Activated CD4-positive, alpha-beta T cell treated with anti-CD3 and anti-CD28 coated beads for 48 hours (primary cell): Measurements from ENCODE around the gene NHSL2.
"Not testable (repeated sequence)": the region's sequence is repeated elsewhere in the genome, so short reads cannot be mapped to it uniquely, and the experiment has no call there.

ENCODE experiments used
- DNase-seq: peaks from one replicate; pipeline ENCODE4 v3.0.0-alpha.2; 2020

The NHSL2 gene

DNA sequence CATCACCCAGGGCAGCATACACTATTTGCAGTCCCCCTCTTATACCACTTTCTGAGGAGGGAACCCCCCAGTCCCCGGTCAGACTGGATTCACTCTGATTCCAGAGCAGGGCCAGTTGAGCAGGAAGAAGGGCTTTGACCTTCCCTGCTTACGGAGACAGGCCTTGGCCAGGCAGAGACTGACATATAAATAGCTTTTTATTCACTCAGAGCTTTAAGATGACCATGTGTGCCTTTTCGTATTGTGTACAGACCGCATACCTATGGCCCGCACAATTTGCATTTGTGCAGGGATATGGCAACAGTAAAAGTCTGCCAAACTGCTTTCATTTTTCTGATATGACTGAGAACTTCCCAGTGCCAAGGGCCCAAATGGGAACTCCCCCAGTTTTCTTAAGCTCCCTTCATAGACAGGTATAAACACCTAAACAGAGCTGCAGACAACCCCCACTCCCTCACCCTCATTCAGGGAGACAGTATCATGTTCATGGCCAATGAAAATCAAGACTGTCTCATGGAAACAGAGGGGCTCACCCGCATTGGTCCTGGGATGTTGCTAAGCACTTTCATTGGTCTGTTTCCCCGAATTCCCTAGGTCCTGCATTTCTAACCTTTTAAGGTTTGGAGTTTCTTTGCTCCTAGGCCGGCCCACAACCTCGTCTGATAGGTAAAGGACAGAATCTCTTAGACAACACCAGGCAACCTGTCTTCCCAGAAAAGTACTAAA is 135.1 kb downstream of the NHSL2 start:
- no peak for DNase-seq

DNA sequence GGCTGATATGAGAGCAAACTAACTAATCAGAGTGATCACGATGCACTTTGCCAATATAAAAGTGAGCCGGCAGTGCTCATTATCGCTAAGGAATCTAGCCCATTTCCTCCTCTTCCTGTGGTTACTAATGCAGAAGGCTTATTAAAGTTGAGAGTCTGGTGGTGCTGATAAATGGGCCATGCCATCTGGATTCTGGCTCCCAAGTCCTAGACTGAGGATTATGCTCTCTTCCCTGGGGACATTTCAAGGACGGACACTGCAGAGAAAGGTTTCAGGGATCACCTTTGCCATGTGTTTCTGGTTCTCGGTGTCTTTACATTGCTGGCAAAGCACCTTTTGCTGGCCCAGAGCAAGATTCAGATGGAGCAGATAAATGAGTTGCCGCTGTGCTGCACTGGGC is 135.8 kb downstream of the NHSL2 start:
- no peak for DNase-seq

DNA sequence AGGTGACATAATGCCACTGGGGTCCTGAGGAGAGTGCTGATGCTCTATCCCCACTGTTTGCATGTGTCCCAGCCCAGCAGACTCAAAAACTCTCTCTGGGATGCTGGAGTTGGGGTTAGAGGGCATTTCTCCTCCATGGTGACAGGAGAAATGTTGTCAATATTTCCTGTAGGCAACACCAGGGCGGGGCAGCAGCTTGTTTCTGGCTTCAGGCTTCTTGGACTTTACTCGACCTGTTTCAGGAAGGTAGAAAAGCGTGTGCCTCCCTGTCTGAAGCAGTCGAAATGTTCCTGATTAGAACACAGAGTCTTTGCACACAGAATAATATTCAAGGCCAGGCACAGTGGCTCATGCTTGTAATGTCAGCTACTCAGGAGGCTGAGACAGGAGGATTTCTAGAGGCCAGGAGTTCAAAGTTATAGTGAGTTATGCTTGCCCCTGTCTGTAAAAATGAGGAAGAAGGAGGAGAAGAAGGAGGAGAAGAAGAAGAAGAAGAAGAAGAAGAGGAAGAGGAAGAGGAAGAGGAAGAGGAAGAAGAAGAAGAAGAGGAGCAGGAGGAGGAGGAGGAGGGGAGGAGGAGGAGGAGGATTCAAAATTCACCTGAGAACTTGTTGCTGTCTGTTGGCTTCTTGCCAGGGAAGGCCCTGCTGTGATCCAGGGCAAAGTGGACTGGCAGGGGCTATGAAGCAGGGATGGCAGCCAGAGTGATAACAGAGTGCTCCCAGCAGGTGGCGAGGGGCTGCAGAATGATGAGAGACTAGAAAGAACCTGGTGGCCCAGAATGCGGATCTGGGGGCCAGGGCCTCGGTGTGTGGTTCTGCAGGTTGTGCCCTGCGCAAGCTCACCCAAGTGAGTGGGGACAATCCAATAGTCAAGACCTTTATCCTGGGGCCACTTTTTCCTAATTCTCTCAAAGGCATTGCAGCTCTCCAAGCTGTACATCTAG is 138.1 kb downstream of the NHSL2 start:
- no peak for DNase-seq

DNA sequence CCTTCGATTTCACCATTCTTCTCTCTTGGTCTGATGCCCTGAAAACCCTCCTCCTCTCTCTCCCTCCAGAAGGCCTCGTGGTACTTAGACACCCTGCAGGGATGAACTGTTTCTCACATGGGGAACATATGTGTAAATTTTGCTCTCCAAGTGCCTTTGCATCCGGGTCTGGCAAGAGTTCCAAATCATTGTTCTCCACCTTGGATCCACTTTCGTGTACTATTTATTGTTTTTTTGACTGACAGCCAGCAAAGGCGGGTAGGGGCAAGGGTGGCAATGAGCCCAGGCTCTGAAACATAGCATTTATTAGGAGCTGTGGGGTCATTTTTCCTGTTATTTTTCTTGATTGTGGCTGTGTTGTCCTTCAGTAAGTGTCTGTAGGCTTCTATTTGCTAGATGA is 139.4 kb downstream of the NHSL2 start:
- DNase-seq = no peak

DNA sequence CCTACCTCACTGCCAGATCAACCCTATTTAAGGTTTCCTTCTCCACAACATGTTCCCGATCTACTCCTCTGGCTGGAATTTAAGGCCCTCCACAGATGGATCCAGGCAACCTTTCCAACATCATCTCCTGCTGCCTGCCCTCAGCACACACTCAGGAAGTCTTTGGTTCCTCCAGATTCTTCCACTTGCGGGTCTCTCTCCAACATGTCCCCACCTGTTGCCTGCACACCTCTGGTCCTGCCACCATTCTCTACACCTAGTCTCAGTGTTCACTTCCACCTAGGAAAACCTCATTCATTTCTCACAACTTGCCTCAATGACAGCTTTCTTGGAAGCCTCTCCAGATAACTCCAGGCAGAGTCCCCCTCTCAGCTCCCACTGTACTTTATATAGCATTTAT is 140.9 kb downstream of the NHSL2 start:
- DNase-seq = no peak

DNA sequence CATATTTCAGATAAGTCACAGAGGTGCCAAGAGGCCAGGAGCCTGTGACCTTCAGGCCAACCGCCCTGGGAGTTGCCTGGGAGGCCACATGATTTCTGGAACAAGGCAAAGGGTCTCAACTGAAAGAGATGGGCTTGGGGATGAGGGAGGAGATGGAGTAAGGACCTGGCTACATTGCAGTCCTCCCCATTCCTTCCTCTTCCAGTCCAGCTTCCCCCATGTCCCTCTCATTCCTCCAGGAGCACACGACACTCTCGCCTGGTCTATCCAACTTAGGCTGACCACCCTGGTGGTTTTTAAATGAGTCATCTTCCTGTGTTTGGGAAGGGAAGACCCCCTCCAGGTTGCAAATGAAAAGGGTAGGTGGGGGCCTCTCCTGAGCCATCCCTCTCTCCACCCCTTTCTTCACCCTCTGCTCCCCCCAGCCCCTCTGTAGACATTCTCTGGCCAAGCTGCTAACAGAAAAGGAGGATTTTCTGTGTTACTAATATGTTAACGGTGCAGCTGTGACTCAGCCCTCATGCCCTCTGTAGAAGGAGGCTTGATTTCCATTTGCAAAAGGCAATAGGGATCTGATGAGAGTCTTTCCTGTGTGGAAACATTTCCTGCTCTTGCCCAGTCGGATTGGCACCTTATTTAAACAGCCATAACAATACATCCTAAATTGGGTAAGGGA is 141.9 kb downstream of the NHSL2 start:
- no peak for DNase-seq

DNA sequence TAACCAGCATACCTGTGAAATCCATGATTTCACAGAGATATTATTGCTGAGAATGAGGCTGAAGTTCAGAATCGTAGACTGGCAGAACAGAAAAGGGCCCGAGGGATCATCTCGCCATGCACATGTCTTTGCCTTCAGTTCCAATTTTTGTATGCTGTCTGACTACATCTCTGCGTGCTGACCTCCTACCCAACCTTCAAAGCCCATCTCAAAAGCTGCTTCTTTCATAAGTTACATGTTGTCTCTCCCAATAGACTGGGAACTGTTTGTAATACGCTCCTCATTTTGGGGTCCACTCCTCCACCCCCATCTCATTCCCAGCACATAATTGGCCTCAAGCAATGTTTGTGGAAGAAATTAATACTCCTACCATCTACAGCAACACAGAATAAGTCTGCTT is 142.9 kb downstream of the NHSL2 start:
- no peak for DNase-seq

DNA sequence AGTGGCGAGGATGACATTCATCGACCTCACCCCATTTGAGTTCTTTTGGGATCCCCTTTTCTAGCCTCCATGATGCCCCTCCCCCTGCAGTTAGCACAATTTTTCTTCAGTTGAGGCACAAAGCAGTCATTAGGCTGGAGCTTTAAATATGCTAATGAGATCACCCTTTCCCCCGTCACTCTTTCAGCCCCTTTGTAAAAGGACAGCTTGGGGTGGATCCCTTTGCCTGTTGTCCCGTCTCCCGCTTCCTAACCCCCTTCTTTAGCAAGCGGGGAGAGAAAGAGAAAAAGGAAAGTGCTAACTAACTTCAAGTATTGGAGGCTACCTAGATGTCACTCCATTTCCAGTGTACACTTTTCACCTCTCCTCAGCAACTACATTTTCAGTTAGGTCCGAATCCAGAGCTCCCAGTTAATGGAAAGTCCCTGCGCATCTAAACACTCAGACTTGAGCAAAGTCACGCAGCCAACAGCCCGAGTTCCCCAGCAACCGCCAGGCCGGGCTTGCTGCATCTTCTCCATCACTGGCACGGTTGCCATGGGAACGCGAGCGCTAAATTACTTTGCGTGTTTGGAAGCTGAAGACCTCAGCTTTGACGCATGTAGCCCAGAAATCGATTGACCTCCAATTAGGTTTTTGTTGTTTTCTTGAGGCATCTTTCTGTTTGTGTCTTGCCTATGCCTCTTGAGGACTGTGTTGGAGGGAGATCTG is 144.3 kb downstream of the NHSL2 start:
- no peak for DNase-seq

DNA sequence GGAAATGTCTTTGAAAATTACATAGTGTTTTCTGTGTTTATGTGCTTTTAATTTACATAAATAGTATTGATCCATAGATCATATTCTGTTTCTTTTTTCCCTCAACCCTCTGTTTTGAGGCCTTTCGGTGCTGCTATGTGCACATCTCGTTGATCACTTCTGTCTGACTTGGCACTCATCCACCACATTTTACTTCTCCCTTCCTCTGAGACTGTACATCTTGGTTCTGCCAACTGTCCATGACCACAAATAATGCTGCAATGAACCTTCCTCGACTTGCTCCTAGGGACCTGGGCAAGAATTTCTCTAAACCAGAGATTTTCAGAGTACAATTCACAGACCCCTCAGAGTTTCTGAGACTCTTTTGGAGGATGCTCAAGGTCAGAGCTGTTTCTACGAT is 146.7 kb downstream of the NHSL2 start:
- DNase-seq = no peak

DNA sequence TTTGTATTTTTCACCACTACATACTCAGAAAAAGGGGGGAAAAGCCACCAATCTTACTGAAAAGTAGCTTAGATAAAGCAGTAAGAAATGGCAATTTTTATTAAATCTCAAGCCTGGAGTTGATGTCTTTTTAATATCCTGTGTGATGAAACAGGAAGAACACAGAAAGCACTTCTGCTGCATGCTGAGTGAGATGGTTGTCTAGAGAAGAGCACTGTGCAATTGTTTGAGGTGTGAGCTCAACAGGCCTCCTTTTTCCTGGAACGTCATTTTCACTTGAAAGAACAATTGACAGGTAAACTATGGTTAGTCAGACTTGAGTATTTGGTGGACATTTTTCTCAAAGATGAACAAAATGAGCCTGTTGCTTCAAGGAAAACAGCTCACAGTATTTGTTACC is 147.2 kb downstream of the NHSL2 start:
- no peak for DNase-seq

DNA sequence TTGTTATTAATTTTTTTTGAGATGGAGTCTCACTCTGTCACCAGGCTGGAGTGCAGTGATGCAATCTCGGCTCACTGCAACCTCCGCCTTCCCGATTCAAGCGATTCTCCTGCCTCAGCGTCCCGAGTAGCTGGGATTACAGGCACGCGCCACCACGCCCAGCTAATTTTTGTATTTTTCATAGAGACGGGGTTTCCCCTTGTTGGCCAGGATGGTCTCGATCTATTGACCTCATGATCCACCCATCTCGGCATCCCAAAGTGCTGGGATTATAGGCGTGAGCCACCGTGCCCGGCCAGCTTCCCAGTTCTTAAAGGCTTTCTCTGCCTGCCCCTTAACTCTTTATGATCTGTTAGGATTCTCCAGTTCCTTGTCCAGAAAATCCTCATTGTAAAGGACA is 147.7 kb downstream of the NHSL2 start:
- DNase-seq = not testable (repeated sequence)

DNA sequence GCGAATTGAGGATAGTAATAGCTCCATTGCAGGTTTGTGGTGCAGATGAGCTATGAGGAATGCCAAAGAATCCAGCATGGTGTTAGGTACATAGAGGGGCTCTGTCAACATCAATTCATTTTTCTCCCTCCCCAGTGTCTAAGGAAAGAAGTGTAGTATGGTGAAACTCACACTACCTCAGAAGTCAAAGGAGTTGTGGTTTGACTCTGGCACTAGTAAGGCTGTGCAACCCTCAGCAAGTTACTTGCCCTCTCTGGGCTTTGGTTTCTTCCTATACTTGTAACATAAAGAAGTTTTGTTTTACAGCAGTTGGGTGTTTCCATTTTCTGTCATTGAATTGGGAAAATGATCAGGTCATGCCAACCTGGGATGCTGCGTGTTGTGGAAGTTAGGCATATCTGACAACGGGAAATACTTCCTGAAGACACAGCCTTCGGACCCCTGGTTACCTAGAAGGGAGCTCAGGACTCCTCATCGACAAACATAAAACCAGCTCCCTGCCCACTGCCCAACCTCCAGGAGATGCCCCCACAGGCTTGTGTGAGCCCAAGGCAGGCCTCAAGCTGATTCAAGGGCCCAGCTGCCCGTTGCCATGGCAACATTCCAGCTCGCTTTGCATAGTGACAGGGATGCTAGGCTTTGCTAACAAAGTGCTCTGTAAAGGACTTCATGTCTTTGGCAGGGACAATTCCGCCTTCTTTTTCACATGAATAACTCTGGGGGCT is 149.7 kb downstream of the NHSL2 start:
- DNase-seq = no peak

DNA sequence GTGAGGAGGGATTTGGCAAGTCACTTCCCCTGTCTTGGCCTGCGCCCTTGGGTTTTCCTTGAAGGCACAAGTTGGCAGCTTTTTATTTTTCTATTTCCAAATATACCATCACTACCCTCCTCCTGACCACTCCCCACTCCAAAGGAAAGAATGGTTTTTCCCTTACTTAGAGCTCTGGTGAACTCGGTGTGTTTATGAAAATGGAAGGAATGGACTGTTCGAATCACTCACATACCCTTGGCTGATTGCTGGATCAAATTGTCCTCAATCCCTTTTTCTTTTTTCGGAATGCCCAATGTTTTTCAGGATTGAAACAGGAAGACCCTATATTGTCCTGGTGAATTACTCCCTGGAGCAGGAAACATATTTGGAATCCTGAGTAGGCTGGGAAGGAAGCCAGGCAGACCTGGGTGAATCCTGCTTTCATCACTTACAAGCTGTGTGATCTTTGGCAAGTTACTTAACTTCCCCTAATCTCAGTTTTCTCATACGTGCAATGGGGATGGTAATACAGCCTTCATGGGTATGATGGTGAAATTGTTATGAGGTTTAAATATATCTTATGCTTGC is 150.4 kb downstream of the NHSL2 start:
- DNase-seq = no peak

DNA sequence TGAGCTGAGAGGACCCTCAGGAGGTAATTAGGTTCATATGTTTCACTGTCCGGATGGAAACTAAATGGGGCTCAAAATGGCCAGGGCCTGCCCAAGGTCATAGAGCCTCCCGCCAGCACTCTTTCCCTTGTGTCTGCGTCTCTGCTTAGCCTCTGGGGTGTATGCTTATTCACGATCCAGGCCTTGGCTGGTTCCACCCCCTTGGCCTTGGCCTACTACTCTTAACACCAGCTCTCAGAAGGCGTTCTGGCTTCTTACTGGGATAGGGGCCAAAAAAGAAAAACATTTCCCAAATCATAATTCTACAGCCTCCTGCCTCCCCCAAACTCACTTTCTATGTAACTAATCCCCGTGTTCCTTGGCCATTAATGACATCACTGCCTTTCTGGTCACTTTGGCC is 152.3 kb downstream of the NHSL2 start:
- no peak for DNase-seq

DNA sequence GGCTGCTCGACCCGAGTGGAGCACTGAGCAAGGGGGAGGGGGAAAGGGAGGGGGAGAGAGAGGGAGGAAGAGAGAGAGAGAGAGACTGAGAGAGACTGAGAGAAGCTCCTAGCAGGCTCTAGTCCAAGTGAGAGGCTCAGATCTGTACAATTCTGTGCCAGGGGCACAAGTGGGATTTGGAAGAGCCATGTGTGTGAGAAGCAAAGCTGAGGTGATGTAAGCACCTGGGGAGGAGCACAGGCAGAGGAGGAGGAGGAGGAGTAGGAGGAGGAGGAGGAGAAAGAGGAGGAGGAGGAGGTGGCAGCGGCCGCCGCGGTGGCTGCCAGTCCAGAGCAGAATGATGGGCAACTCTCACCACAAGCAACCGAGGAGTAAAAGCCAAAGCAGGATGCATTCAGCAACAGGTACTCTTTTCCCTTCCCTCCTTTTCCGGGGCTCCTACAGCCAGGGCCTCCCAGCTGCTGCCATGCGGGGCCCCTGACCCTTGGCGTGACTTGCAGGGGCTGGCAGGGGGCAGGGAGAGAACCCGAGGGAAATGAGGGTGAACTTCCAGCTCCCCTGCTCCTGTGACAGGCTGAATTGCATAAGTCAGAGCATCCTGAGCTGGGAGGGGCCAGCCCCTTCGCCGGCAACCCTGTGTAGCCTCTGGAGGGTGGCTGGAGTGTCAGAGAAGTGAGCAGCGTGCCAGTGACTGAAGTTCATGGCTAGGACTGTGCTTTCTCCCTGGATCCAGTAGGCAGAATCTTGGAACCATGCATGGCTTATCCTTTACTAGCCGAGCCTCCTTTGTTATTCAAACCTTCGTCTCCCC is 158.9 kb downstream of the NHSL2 start:
- no peak for DNase-seq

DNA sequence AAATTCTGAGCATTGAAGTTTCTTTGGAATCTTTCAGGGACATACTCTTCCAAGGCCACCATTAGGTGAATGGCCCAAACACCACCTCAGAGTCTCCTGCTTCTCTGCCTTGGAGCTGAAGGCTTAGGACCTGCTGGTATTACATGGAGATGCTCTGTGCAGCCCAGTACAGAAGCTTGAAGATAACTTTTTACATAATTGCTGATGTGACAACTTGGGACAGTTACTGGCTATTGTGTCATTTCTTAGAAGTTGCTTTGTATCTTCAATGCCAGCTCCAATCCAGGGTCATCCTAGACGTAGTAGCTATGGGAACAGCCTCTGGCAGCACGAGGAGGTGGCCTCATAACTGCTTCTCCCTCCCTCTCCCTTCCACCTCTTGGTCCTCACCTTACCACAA is 160.6 kb downstream of the NHSL2 start:
- no peak for DNase-seq

DNA sequence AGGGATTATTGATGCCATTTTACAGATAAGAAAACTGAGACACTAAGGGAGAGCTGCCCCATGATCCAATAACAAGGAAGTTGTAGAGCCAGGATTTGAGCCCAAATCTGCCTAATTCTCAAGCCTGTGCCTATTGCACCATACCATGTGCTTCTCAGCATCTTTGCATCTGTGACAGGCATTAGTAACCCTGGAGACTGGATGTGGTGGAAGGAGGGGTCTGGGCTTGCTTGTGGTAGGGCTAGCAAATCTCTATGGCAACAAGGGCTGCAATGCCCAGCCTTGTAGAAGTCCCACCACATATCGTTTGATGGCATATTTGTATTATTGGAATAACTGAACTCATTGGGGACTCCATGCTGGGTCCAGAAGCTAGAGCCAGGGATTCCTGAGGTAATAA is 163.0 kb downstream of the NHSL2 start:
- no peak for DNase-seq

DNA sequence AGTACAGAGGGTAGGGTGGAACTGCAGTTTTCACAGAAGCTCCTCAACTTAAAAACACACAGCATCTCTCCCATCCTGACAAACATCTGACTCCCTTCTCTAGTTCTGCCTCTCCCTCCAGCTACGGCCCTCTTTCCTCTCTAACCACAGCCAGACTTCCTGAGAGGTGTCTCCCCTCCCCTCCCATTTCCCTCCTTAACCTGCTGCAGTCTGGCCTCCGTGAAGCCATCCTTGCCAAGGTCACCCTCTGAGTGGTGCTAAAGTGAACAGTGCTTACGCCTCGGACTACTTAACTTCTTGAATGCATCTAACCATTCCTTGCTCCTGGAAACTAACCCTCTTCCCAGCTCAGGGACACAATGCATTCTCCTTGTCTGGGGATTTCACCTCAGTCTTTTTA is 167.8 kb downstream of the NHSL2 start:
- DNase-seq = no peak

DNA sequence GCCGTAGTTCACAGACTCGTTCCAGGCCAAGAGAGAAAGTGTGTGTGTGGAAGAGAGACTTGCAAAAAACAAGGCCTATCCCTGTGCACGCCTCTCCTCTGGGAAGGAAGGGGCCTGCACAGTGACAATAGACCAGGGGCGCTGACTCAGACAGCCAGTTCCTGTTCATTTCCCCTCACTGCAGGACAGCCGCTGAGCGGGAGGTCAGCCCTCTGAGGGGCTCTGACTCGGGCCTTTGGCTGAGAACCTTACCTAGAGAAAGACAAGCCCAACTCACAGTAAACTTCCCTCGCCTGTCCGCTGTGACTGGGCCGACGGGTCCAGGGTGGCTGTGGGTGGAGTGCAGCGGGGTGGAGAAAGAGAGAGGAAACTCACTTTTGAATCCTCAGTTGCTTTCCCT is 169.0 kb downstream of the NHSL2 start:
- DNase-seq = no peak

DNA sequence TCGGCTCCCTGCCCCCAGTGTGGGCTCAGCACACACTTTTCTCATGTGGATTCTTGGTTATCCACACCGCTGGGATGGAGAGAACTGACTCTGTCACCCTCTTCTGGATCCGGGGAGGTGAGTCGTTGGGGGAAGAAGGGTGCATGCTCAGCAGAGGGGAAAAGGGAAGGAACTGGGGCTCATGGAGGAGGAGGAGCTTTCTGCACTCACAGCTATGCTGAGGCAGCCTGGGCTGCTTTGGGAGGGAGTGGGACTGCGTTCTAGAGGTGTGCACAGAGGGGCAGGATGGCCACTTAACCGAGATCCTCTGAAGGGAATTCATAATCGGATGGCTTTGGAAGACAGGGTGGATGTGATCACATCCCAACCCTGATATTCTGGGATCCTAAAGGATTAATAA is 169.5 kb downstream of the NHSL2 start:
- no peak for DNase-seq

DNA sequence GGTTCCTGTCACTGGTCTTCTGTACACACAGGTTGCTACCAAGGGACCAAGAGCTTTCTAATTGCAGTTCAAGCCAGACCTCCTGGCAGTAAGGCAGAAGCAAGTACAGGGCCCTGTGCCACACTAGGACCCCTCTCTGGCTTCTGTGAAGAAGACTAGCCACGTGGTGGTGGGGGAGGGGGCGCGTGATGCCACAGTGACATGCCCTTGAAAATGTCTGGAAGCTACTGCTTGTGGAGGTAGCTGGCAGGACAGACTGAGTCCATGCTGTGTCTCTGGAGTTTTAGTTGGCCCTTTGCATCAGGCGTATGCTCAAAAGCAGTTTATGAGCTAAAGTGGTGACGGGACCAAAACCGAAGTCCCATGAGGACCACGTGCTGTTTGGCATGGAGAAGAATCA is 170.2 kb downstream of the NHSL2 start:
- DNase-seq = no peak
